ENCODE data around the gene EPHA2.

The EPHA2 gene

GRCh38 chr1:16191309-16191708 lies 35.4 kb upstream of the EPHA2 start:
- no peaks in the 10 kb centered on the region for H3K36me3 Mint-ChIP-seq (ENCODE audit: low read depth)

DNA sequence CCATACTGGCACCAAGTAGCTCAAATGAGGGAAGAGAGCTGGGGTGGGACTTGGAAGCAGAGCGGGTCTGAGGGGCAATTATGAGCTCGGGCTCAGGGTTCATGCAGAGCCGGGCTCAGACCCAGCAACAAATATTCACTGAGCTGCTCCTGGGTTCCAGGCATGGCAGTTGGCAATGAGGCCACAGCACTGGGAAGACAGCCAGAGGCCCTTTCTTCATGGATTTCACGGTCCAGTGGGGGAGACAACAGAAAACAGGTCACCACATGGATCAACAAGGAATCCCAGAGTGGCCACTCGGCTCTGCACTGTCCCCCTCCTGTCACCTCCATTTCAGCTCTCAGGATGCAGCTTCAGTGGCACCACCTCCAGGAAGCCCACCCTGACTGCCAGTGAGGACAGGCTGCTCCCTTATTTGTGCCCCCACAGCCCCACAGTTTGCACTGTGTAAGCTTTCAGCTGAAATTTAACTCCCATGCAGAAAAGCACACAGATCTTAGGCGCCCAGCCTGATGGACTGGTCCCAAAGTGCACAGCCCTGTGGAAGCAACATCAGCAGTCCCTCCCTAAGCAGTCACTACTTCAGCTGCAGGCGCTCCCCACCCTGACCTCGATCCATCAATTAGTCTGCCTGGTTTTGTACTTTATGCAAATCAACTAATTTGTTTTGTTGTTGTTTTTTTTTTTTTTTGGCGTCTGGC lies 34.2 kb upstream of the EPHA2 start:
- Mint-ChIP-seq H3K27me3 (peaks cover 23% of the 10 kb centered on the region), H3K27ac (no peak overlapping the region), H3K4me3 (no peak overlapping the region), H3K36me3 (ENCODE audit: low read depth) (no peaks in the 10 kb centered on the region), H3K4me1 (ENCODE audit: low read depth) (peaks cover 8% of the 10 kb centered on the region), H3K9me3 (no peaks in the 10 kb centered on the region)
- intact Hi-C loops (cut with micrococcal nuclease): loop anchor here (5.0 kb wide), 1 partner anchor 52 kb away; no protein-coding TSS in a partner anchor

More at GRCh38 chr1:16191309-16191708, 35.4 kb upstream of the EPHA2 start:
- peaks cover 8% of the 10 kb centered on the region for H3K4me1 Mint-ChIP-seq (ENCODE audit: low read depth)
- H3K27ac Mint-ChIP-seq: no peak overlapping the region
- peaks cover 23% of the 10 kb centered on the region for H3K27me3 Mint-ChIP-seq
- H3K4me3 Mint-ChIP-seq: no peak overlapping the region
- intact Hi-C loops (cut with micrococcal nuclease): no loop called here
- H3K9me3 Mint-ChIP-seq: no peaks in the 10 kb centered on the region

DNA sequence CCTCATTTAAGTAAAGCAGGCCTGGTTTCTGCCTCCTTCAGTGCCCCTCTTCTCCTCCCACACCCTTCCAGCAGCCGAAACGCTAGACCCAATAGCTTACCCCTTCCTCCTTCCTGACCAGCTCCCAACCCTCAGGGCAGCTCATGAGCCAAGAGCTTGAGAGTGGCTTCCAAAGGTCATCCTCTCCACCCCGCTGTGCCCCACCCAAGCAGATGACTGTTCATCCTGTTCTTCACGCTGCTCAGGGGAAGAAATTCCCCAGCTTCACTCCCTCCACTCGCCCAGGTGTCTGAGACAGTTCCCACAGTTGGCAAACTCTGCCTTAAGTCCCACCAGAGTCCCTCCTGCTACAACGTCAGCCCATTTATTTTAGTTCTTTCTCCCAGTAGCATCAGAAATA lies 33.1 kb upstream of the EPHA2 start:
- peaks cover 19% of the 10 kb centered on the region for H3K27me3 Mint-ChIP-seq
- H3K4me3 Mint-ChIP-seq: no peak overlapping the region
- H3K36me3 Mint-ChIP-seq (ENCODE audit: low read depth): no peaks in the 10 kb centered on the region
- H3K4me1 Mint-ChIP-seq (ENCODE audit: low read depth): peaks cover 8% of the 10 kb centered on the region
- H3K27ac Mint-ChIP-seq: no peak overlapping the region
- no peaks in the 10 kb centered on the region for H3K9me3 Mint-ChIP-seq
- intact Hi-C loops (cut with micrococcal nuclease): loop anchor here (5.0 kb wide), 1 partner anchor 53 kb away; no protein-coding TSS in a partner anchor

GRCh38 chr1:16187748-16188401 lies 32.0 kb upstream of the EPHA2 start:
- no peak overlapping the region for H3K4me3 Mint-ChIP-seq
- no peaks in the 10 kb centered on the region for H3K9me3 Mint-ChIP-seq
- intact Hi-C loops (cut with micrococcal nuclease): loop anchor here (1.0 to 5.0 kb wide), 2 partner anchors 54 to 109 kb away; no protein-coding TSS in a partner anchor
- H3K4me1 Mint-ChIP-seq (ENCODE audit: low read depth): peaks cover 14% of the 10 kb centered on the region
- H3K27me3 Mint-ChIP-seq: peaks cover 24% of the 10 kb centered on the region
- H3K27ac Mint-ChIP-seq: no peak overlapping the region
- H3K36me3 Mint-ChIP-seq (ENCODE audit: low read depth): no peaks in the 10 kb centered on the region

DNA sequence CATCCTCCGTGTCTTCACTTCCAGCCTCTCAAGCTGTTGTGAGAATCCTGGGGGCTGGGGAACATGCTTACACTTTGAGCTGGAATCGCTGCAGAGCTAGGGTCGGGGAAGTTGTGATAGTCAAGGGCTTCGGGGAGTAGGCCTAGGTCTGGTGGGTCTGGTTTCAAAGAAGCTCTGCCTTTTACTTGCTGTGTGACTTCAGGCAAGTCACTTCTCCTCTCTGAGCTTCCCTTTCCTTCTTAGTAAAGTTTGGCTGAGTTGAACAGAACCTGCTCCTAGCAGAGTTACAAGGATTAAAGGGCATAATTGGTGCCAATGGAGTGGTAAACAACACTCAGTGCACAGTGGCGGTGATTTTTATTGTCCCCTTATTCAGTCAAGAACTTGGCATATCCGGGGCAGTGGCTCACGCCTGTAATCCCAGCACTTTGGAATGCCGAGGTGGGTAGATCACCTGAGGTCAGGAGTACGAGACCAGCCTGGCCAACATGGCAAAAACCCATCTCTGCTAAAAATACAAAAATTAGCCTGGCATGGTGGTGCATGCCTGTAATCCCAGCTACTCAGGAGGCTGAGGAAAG lies 30.9 kb upstream of the EPHA2 start:
- Mint-ChIP-seq H3K27ac (no peak overlapping the region), H3K4me3 (no peak overlapping the region), H3K9me3 (no peaks in the 10 kb centered on the region), H3K4me1 (ENCODE audit: low read depth) (peaks cover 14% of the 10 kb centered on the region), H3K27me3 (peaks cover 27% of the 10 kb centered on the region), H3K36me3 (ENCODE audit: low read depth) (no peaks in the 10 kb centered on the region)
- intact Hi-C loops (cut with micrococcal nuclease): loop anchor here (1.0 to 5.0 kb wide), 2 partner anchors 56 to 107 kb away; no protein-coding TSS in a partner anchor

GRCh38 chr1:16184557-16185303 lies 28.9 kb upstream of the EPHA2 start:
- H3K27me3 Mint-ChIP-seq: peaks cover 20% of the 10 kb centered on the region
- H3K36me3 Mint-ChIP-seq (ENCODE audit: low read depth): no peaks in the 10 kb centered on the region
- intact Hi-C loops (cut with micrococcal nuclease): loop anchor here (5.0 kb wide), 1 partner anchor 58 kb away; no protein-coding TSS in a partner anchor
- H3K9me3 Mint-ChIP-seq: no peaks in the 10 kb centered on the region
- no peak overlapping the region for H3K27ac Mint-ChIP-seq
- H3K4me3 Mint-ChIP-seq: no peak overlapping the region
- H3K4me1 Mint-ChIP-seq (ENCODE audit: low read depth): peaks cover 14% of the 10 kb centered on the region

GRCh38 chr1:16183765-16184556 lies 28.1 kb upstream of the EPHA2 start:
- no peaks in the 10 kb centered on the region for H3K9me3 Mint-ChIP-seq
- no peak overlapping the region for H3K4me3 Mint-ChIP-seq
- peaks cover 14% of the 10 kb centered on the region for H3K27me3 Mint-ChIP-seq
- intact Hi-C loops (cut with micrococcal nuclease): no loop called here
- H3K27ac Mint-ChIP-seq: no peak overlapping the region
- peaks cover 9% of the 10 kb centered on the region for H3K4me1 Mint-ChIP-seq (ENCODE audit: low read depth)
- H3K36me3 Mint-ChIP-seq (ENCODE audit: low read depth): no peaks in the 10 kb centered on the region

- Mint-ChIP-seq H3K9me3 (no peaks in the 10 kb centered on the region), H3K4me1 (ENCODE audit: low read depth) (peaks cover 6% of the 10 kb centered on the region), H3K27ac (no peak overlapping the region), H3K36me3 (ENCODE audit: low read depth) (no peaks in the 10 kb centered on the region), H3K4me3 (no peak overlapping the region), H3K27me3 (peaks cover 10% of the 10 kb centered on the region)
- intact Hi-C loops (cut with micrococcal nuclease): no loop called here
Measured at GRCh38 chr1:16183179-16183578, 27.3 kb upstream of the EPHA2 start.

DNA sequence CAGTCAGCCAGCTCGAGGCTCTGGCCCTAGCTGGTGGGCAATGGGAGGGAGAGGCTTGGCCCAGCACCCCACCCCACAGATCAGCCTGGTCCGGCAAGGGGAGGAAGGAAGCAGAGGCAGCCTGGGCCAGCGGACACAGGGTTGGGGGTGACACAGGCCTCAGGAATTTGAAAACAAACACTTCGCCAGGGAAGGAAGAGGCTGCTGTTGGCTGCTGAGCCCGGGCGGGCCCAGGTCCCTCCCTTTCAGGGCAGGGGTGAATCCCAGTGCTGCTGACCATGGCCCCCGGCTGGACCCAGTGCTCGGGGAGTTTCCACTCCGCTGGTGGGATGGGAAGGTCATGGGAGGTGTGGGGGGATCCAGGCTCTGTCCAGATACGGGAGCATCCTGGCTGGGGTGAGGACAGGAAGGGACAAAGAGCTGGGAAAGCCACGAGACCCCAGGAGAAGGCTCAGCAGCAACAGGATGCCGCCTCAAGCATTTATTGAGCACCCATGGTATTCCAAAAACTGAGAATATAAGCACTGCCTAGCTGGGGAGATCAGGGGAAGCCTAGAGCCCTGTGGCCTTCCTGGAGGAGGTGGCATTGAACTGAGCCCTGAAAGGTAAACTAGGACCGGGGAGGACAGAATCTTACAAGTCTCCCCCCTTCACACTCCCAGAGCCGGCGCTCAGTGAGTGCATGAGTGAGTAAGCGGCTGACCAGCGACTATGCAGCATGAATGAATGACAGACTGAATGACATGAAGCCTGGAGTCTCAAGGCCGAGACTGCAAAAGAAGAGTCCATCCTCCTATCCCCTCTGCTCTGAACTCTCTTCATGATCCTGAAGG lies 26.2 kb upstream of the EPHA2 start:
- Mint-ChIP-seq H3K27ac (no peak overlapping the region), H3K4me3 (no peak overlapping the region), H3K4me1 (ENCODE audit: low read depth) (peaks cover 6% of the 10 kb centered on the region), H3K9me3 (no peaks in the 10 kb centered on the region), H3K27me3 (peaks cover 19% of the 10 kb centered on the region), H3K36me3 (ENCODE audit: low read depth) (no peaks in the 10 kb centered on the region)
- intact Hi-C loops (cut with micrococcal nuclease): no loop called here

GRCh38 chr1:16180291-16180824 lies 24.5 kb upstream of the EPHA2 start:
- Mint-ChIP-seq H3K27me3 (peaks cover 33% of the 10 kb centered on the region), H3K36me3 (ENCODE audit: low read depth) (no peaks in the 10 kb centered on the region), H3K27ac (no peak overlapping the region), H3K4me1 (ENCODE audit: low read depth) (peaks cover 12% of the 10 kb centered on the region), H3K9me3 (no peaks in the 10 kb centered on the region), H3K4me3 (no peak overlapping the region)
- intact Hi-C loops (cut with micrococcal nuclease): no loop called here

DNA sequence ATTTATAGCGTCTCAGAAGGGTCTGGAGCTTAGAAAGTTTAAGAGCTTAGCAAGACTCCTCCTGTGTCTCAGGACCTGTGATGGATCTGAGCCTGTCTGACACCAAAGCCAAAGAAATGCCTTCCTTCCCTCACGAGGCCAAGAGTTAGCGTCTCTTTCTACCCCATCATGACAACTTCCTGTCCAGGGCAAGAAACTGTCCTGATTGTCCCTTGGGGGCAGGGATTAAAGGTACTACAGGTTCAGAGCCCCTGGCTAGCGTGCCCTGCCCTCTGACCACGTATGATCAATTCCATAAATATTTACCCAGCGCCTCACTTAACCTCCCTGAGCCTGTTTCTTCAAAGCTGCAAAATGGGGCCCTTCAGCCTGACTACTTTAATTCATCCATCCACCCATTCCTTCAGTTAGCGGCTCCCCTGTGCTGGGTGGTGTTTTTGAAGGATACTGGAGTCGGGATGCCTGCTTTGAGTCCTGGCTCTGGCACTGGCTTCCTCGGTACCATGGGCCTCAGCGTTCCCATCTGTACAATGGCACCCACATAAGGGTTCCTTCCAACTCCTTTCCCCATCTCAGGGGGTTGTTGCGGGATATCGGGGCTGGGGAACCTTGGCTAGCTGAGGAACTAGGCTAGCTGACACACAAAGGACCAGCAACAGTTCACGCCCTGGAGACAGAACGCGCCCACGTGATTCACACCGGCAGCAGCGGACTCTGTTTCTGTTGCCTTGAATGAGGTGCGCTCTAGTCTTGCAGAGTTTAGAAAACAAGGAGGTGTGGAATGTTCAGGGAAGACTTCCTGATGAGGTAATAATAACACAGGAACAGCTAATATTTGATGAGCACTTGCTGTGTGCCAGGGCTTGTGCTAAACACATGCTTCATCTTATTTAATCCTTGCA lies 23.0 kb upstream of the EPHA2 start:
- H3K9me3 Mint-ChIP-seq: no peaks in the 10 kb centered on the region
- H3K27me3 Mint-ChIP-seq: peaks cover 39% of the 10 kb centered on the region
- peaks cover 24% of the 10 kb centered on the region for H3K4me1 Mint-ChIP-seq (ENCODE audit: low read depth)
- no peak overlapping the region for H3K4me3 Mint-ChIP-seq
- H3K36me3 Mint-ChIP-seq (ENCODE audit: low read depth): no peaks in the 10 kb centered on the region
- intact Hi-C loops (cut with micrococcal nuclease): no loop called here
- H3K27ac Mint-ChIP-seq: no peak overlapping the region

DNA sequence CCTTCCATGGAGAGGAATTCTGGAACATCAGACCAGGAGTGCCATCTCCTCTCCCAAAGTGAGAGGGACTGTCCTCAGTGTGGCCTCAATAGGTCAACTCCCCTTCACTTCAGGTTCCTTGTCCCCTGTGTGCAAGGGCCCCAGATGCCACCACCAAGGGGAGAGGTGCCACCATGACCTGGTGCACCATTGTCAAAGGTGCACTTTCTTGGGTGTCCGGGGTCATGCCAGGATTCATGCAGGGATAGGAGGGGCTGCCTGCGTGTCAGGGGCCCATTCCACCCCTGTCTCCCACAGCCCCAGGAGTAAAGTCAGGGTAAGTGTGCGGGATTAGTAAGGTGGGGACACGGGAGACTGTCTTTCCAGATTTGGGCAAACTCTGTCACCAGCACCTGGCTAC lies 21.4 kb upstream of the EPHA2 start:
- Mint-ChIP-seq H3K36me3 (ENCODE audit: low read depth) (no peaks in the 10 kb centered on the region), H3K9me3 (no peaks in the 10 kb centered on the region), H3K27ac (no peak overlapping the region), H3K4me3 (no peak overlapping the region), H3K4me1 (ENCODE audit: low read depth) (peaks cover 34% of the 10 kb centered on the region), H3K27me3 (peaks cover 37% of the 10 kb centered on the region)
- intact Hi-C loops (cut with micrococcal nuclease): no loop called here

Data from dendritic cell treated with granulocyte-macrophage colony-stimulating factor and Interleukin-4, amounts not matched to agents 40 ng/mL and 50 ng/mL, for 4 days (primary cell).